ENCODE results near the gene ITGBL1.

DNA sequence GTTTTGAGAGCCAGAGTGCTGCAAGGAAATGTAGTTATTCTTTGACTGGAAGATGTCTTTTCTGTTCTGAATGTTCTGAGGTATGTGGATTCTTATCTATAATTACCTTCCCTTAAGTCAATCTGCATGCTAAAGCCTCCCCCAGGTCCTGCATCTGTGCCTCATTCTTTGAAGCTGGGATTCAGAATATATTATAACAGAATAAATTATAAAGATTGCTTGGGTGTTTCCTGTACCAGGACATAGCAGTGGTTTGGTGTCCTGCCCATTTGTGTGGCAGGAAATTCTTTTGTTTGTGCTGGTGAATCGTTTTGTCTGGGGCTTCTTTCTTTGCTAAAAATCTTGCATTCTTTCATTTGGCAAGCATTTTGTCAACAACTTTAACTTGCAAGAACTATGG lies 60.2 kb downstream of the ITGBL1 start:
- TF ChIP-seq POLR2A (IDR thresholded peaks at IDR 0.05) (no peak), POLR2AphosphoS5 (IDR thresholded peaks at IDR 0.05) (no peak)
- TF ChIP-seq, protein P1, sequence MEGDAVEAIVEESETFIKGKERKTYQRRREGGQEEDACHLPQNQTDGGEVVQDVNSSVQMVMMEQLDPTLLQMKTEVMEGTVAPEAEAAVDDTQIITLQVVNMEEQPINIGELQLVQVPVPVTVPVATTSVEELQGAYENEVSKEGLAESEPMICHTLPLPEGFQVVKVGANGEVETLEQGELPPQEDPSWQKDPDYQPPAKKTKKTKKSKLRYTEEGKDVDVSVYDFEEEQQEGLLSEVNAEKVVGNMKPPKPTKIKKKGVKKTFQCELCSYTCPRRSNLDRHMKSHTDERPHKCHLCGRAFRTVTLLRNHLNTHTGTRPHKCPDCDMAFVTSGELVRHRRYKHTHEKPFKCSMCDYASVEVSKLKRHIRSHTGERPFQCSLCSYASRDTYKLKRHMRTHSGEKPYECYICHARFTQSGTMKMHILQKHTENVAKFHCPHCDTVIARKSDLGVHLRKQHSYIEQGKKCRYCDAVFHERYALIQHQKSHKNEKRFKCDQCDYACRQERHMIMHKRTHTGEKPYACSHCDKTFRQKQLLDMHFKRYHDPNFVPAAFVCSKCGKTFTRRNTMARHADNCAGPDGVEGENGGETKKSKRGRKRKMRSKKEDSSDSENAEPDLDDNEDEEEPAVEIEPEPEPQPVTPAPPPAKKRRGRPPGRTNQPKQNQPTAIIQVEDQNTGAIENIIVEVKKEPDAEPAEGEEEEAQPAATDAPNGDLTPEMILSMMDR (IDR thresholded peaks at IDR 0.05): no peak

All from suprapubic skin (tissue), 4 donors.